Ishikawa (cell line): ENCODE results near the gene C5AR2.

ENCODE experiments used
- CEBPB ChIP-seq: IDR thresholded peaks from 2 replicates; pipeline ENCODE4 v1.6.1; 2012
- CREB1 ChIP-seq: IDR thresholded peaks from 2 replicates; pipeline ENCODE4 v1.6.1; 2012; ENCODE audit warnings: low read depth
- EGR1 ChIP-seq: IDR thresholded peaks from 2 replicates; pipeline ENCODE4 v1.6.1; 2012
- EP300 ChIP-seq: IDR thresholded peaks from 2 replicates; pipeline ENCODE4 v1.6.1; 2012; ENCODE audit warnings: borderline replicate concordance
- FOXM1 ChIP-seq: IDR thresholded peaks from 2 replicates; pipeline ENCODE4 v1.6.1; 2012; ENCODE audit warnings: low read depth, borderline replicate concordance
- NFIC ChIP-seq: IDR thresholded peaks from 2 replicates; pipeline ENCODE4 v1.6.1; 2012
- RAD21 ChIP-seq: IDR thresholded peaks from 2 replicates; pipeline ENCODE4 v1.6.1; 2012; ENCODE audit warnings: low read depth
- TAF1 ChIP-seq: IDR thresholded peaks from 2 replicates; pipeline ENCODE4 v1.6.1; 2012; ENCODE audit warnings: low read depth, mild to moderate bottlenecking
- TCF12 ChIP-seq: IDR thresholded peaks from 2 replicates; pipeline ENCODE4 v1.6.1; 2012; ENCODE audit warnings: low read depth
- TEAD4 ChIP-seq: IDR thresholded peaks from 2 replicates; pipeline ENCODE4 v1.6.1; 2012
- USF1 ChIP-seq: IDR thresholded peaks from 2 replicates; pipeline ENCODE4 v1.6.1; 2012
- YY1 ChIP-seq: IDR thresholded peaks from 2 replicates; pipeline ENCODE4 v1.6.1; 2012; ENCODE audit warnings: low read depth
- ZBTB7A ChIP-seq: IDR thresholded peaks from 2 replicates; pipeline ENCODE4 v1.6.1; 2012; ENCODE audit warnings: low read depth
- TF ChIP-seq, protein P1 (sequence below): IDR thresholded peaks from 2 replicates; pipeline ENCODE4 v1.6.1; 2012
- TF ChIP-seq, protein P2 (sequence below): IDR thresholded peaks from 2 replicates; pipeline ENCODE4 v1.6.1; 2012; ENCODE audit warnings: low read depth, mild to moderate bottlenecking

The C5AR2 gene

GRCh38 chr19:47323872-47324271 lies 8.1 kb upstream of the C5AR2 start:
- TF ChIP-seq EGR1 (no peak), YY1 (no peak), USF1 (no peak)

DNA sequence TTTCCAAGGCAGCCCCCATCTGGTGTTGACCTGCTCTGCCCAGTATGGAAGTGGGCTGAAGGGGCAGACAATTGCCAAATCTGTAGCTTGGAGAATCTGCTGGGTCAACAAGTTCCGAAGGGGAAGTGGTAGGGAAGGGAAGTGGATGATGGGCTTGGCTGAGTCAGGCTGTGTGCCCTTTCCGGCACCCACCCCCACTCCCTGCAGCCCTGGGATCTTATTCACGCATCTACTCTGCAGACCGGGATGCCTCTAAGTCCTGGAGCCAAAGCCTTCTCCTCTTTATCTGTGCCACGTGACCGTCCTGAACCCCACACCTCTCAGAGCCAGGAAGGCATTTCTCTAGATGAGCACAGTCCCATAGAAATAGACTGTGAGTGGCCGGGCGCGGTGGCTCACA lies 7.5 kb upstream of the C5AR2 start:
- peak; percentile 51 for TF ChIP-seq USF1
- TF ChIP-seq TCF12 = no peak

- TF ChIP-seq, protein P1, sequence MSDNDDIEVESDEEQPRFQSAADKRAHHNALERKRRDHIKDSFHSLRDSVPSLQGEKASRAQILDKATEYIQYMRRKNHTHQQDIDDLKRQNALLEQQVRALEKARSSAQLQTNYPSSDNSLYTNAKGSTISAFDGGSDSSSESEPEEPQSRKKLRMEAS = no peak
- TF ChIP-seq FOXM1 = no peak
- no peak for TF ChIP-seq CEBPB
- TF ChIP-seq USF1 = no peak
- no peak for TF ChIP-seq YY1
- TF ChIP-seq EGR1 = no peak
- no peak for TF ChIP-seq CREB1
- no peak for TF ChIP-seq RAD21
- TF ChIP-seq ZBTB7A = no peak
- no peak for TF ChIP-seq TEAD4
- no peak for TF ChIP-seq TCF12
These were observed 1.5 kb upstream of the C5AR2 start for GRCh38 chr19:47330466-47330869.

GRCh38 chr19:47331490-47331889 lies 485 bp upstream of the C5AR2 start:
- TF ChIP-seq, protein P1 = no peak
- TF ChIP-seq ZBTB7A (no peak), EP300 (no peak), FOXM1 (no peak), TAF1 (no peak), EGR1 (no peak), CREB1 (no peak), RAD21 (no peak), CEBPB (no peak), TCF12 (no peak), TEAD4 (no peak), NFIC (no peak), YY1 (no peak), USF1 (no peak)
- TF ChIP-seq, protein P2, sequence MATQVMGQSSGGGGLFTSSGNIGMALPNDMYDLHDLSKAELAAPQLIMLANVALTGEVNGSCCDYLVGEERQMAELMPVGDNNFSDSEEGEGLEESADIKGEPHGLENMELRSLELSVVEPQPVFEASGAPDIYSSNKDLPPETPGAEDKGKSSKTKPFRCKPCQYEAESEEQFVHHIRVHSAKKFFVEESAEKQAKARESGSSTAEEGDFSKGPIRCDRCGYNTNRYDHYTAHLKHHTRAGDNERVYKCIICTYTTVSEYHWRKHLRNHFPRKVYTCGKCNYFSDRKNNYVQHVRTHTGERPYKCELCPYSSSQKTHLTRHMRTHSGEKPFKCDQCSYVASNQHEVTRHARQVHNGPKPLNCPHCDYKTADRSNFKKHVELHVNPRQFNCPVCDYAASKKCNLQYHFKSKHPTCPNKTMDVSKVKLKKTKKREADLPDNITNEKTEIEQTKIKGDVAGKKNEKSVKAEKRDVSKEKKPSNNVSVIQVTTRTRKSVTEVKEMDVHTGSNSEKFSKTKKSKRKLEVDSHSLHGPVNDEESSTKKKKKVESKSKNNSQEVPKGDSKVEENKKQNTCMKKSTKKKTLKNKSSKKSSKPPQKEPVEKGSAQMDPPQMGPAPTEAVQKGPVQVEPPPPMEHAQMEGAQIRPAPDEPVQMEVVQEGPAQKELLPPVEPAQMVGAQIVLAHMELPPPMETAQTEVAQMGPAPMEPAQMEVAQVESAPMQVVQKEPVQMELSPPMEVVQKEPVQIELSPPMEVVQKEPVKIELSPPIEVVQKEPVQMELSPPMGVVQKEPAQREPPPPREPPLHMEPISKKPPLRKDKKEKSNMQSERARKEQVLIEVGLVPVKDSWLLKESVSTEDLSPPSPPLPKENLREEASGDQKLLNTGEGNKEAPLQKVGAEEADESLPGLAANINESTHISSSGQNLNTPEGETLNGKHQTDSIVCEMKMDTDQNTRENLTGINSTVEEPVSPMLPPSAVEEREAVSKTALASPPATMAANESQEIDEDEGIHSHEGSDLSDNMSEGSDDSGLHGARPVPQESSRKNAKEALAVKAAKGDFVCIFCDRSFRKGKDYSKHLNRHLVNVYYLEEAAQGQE = no peak

DNA sequence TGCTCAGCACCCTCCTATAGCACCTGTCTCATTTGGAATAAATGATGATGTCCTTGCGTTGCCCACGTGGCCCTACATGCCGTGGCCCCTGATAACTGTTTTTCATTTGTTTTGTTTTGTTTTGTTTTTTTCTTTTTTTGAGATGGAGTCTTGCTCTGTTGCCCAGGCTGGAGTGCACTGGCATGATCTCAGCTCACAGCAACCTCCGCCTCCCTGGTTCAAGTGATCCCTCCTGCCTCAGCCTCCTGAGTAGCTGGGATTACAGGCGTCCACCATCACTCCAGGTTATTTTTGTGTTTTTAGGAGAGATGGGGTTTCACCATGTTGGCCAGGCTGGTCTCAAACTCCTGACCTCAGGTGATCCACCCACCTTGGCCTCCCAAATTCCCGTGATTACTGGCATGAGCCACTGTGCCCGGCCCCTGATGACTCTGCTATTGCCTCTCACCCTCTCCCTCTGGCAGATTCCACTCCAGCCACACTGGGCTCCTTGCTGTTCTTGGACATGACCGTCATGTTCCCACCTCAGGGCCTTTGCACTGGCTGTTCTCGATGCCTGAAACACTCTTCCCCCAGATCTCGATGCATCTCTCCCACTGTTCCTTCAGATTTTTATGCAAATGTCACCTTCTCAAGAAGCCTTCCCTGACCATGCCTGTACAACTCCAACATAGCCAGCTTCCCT lies 7.4 kb downstream of the C5AR2 start:
- TF ChIP-seq EGR1 (no peak), YY1 (no peak), ZBTB7A (no peak), FOXM1 (no peak), TCF12 (no peak), CREB1 (no peak), RAD21 (no peak), TAF1 (no peak), CEBPB (no peak), EP300 (no peak), TEAD4 (no peak), USF1 (no peak), NFIC (no peak)
- TF ChIP-seq, protein P2 = no peak
- TF ChIP-seq, protein P1 = no peak
